ENCODE measurements around the gene SMC1B. TPM values are rescaled to one million over a fixed set of nuclear protein-coding genes. Genes with fewer than 3 reads are reported as not detected.
A peak's percentile ranks its signal among the peaks of the same experiment; 100 is the strongest.

SMC1B gene
- total and polyA plus RNA-seq, 2 of the 8 experiments (the other 6 are each of a cell fraction or from before 2014, with no cell fraction given): 0.02 TPM; not detected in 1

DNA sequence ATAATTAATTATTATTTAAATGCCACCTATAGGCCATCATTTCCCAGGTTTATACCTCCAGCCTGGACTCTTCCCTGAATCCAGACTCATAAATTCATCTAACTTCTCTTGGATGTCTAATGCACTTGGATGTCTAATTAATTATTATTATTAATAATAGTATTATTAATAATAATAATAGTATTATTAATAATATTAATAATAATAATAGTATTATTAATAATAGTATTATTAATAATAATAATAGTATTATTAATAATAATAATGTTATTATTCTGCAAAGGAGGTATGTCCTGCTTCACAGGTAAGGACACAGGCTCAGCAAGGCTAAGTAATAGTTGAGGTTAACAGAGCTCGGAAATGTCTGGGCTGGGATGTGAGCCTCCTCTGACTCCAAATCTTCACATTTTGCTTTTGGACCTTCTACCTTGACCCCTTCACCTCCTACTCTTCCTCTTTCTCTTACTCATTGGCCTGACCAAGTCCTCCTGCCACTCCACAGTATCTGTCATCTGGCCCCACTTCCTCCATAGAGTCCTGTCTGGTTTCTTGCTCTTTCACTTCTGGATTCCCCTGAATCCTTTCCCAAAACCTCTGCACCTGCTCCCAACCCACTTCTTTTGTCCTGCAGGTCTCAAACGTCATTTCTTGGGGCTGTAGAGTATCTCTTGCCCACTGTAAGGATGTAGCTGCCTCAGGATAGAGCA lies 8.1 kb upstream of the SMC1B start:
- no peaks in the 10 kb centered on the region for H3K79me2 ChIP-seq (ENCODE audit: control insufficient read depth in 1 of 2, insufficient read depth in 2 of 2, low read length in 2 of 2)
- FAIRE-seq (no peak), DNase-seq (ENCODE audit: low read depth in 1 of 2, low spot score in 2 of 2) (peak in 1 of 2 experiments; percentile 32)
- no peak overlapping the region for H3K18ac ChIP-seq (ENCODE audit: extremely low read depth, low read length)
- no peak overlapping the region for H3K4ac ChIP-seq (replicated peaks; ENCODE audit: insufficient read length, low read depth, low read length)
- no peak overlapping the region for H3K27ac ChIP-seq (ENCODE audit: low read depth, low read length)
- H3K4me3 ChIP-seq (ENCODE audit: extremely low read depth in 1 of 4, insufficient read depth in 2 of 4, low read depth in 3 of 4, low read length in 4 of 4): no peak overlapping the region
- H2AFZ ChIP-seq (ENCODE audit: low read length): no peak overlapping the region
- H2BK15ac ChIP-seq (ENCODE audit: low read length): no peak overlapping the region
- no peak overlapping the region for H3K4me2 ChIP-seq (ENCODE audit: insufficient read depth in 1 of 2, low read depth in 2 of 2, low read length in 2 of 2)
- no peak overlapping the region for H4K5ac ChIP-seq (ENCODE audit: insufficient read length, low read depth, low read length)
- H3K9ac ChIP-seq (replicated peaks in 1 of 4; ENCODE audit: extremely low read depth in 1 of 4, low read depth in 3 of 4, low read length in 3 of 4): no peak overlapping the region
- no peak overlapping the region for H2BK5ac ChIP-seq (ENCODE audit: low read depth, low read length)
- no peak overlapping the region for H3K56ac ChIP-seq (replicated peaks; ENCODE audit: insufficient read length, low read depth, low read length)
- no peak overlapping the region for H3K14ac ChIP-seq (ENCODE audit: insufficient read length)
- H3K27me3 ChIP-seq (replicated peaks in 1 of 4; ENCODE audit: control insufficient read depth in 3 of 4, extremely low read depth in 1 of 4, insufficient read depth in 3 of 4, low read length in 3 of 4): no peaks in the 10 kb centered on the region
- H3K36me3 ChIP-seq (ENCODE audit: control insufficient read depth in 2 of 4, insufficient read depth in 4 of 4, low read length in 3 of 4): no peaks in the 10 kb centered on the region; a peak in 1 of 8 replicates
- H3K23me2 ChIP-seq (ENCODE audit: low read depth, low read length): no peaks in the 10 kb centered on the region; the same call in 1 of the 2 replicates
- ChIA-PET CTCF (ENCODE audit: partially characterized antibody) (interaction anchor here (0.6 kb wide), 1 partner anchor 173 kb away, joined by 3 read pairs; no protein-coding TSS in a partner anchor), POLR2A (ENCODE audit: partially characterized antibody) (no interaction called here)
- H3K9me3 ChIP-seq (ENCODE audit: insufficient read depth in 2 of 2, low read depth in 1 of 2, low read length in 1 of 2): no peaks in the 10 kb centered on the region
- 80% methylated on average over 2 of the region's 2 CpGs; no CpG with 5 or more reads in 1 of the 2 experiments for WGBS, 2 experiments (ENCODE audit: extremely low coverage in 1 of 2, insufficient coverage in 1 of 2, insufficient read length in 1 of 2, insufficient replicate concordance in 2 of 2, low coverage in 1 of 2, low lambda C conversion rate in 2 of 2, missing lambda C conversion rate in 1 of 2)
- H4K20me1 ChIP-seq (replicated peaks in 1 of 2; ENCODE audit: control insufficient read depth in 1 of 2, insufficient read depth in 2 of 2, low read length in 2 of 2): no peaks in the 10 kb centered on the region
- H3K4me1 ChIP-seq (replicated peaks in 1 of 4; ENCODE audit: control insufficient read depth in 3 of 4, insufficient read depth in 4 of 4, low read length in 3 of 4): no peaks in the 10 kb centered on the region; a peak in 1 of 7 replicates
- no peak overlapping the region for H2BK20ac ChIP-seq (ENCODE audit: low read length)
- H2BK12ac ChIP-seq (ENCODE audit: low read depth, low read length): no peak overlapping the region
- no peaks in the 10 kb centered on the region for H3K79me1 ChIP-seq (ENCODE audit: low read depth, low read length)
- no peak overlapping the region for H2AK5ac ChIP-seq (ENCODE audit: low read depth, low read length)
- H4K8ac ChIP-seq (ENCODE audit: extremely low read depth, insufficient read depth, low read length): no peak overlapping the region
- H3K23ac ChIP-seq (ENCODE audit: insufficient read length): no peak overlapping the region
- H4K91ac ChIP-seq (replicated peaks; ENCODE audit: insufficient read length, low read length): no peak overlapping the region
- no peak overlapping the region for H2BK120ac ChIP-seq (replicated peaks; ENCODE audit: low read depth, low read length)
- TF ChIP-seq CBX5 (IDR thresholded peaks at IDR 0.05; ENCODE audit: low read depth, low read length) (no peak), CEBPB (IDR thresholded peaks at IDR 0.05; ENCODE audit: low read depth, low read length) (no peak), RNF2 (IDR thresholded peaks at IDR 0.05; ENCODE audit: borderline replicate concordance, low read depth, low read length, missing control alignments, poor library complexity, severe bottlenecking) (no peak), POLR2AphosphoS5 (IDR thresholded peaks at IDR 0.05; ENCODE audit: low read depth, low read length) (no peak), JUND (IDR thresholded peaks at IDR 0.05; ENCODE audit: low read length) (no peak), TCF12 (IDR thresholded peaks at IDR 0.05; ENCODE audit: low read depth, low read length) (no peak), SUZ12 (IDR thresholded peaks at IDR 0.05; ENCODE audit: low read length) (no peak), CBX8 (IDR thresholded peaks at IDR 0.05; ENCODE audit: borderline replicate concordance, low read depth, low read length) (no peak), GABPA (IDR thresholded peaks at IDR 0.05; ENCODE audit: borderline replicate concordance, insufficient read depth, low read length) (no peak), SIRT6 (IDR thresholded peaks at IDR 0.05; ENCODE audit: low read length) (no peak), NANOG (IDR thresholded peaks at IDR 0.05; ENCODE audit: insufficient read depth, low read depth, low read length, poor library complexity, severe bottlenecking) (no peak)
- TF ChIP-seq, protein P1, sequence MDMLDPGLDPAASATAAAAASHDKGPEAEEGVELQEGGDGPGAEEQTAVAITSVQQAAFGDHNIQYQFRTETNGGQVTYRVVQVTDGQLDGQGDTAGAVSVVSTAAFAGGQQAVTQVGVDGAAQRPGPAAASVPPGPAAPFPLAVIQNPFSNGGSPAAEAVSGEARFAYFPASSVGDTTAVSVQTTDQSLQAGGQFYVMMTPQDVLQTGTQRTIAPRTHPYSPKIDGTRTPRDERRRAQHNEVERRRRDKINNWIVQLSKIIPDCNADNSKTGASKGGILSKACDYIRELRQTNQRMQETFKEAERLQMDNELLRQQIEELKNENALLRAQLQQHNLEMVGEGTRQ (IDR thresholded peaks at IDR 0.05; ENCODE audit: low read length): no peak
